ENCODE measurements around the gene CD40.

GRCh38 chr20:46176739-46177378 is 58.7 kb downstream of the CD40 start:
- TF ChIP-seq CTCF (IDR thresholded peaks at IDR 0.05; ENCODE audit: insufficient read depth, low read length, poor library complexity, severe bottlenecking), result no peak
- TF ChIP-seq EZH2phosphoT487 (conservative IDR thresholded peaks at IDR 0.05; ENCODE audit: low read length), result no peak
